GM12878 (cell line): Measurements from ENCODE around the gene OR1N1. TPM values are rescaled to one million over a fixed set of nuclear protein-coding genes. Genes with fewer than 3 reads are reported as not detected.

Source experiments
- ATAC-seq: fragments of 200-7000 bp; cut with Tn5 transposase; 3 replicates; pipeline ENCODE4 v1.9.1; 2020; ENCODE audit warnings: mild to moderate bottlenecking, moderate library complexity
- BruUV-seq: library from RNA; stranded (reverse); fragments of 400-500 nt; replicated peaks from 2 replicates; lab custom pipeline; 2021; lab: Mats Ljungman, UMichigan
- CTCF ChIA-PET: fragments of 300-600 bp; sonication (Branson Sonifier 250); formaldehyde crosslinking; extraction: SDS; loops from one replicate; lab custom pipeline; 2021; ENCODE audit warnings: inconsistent platforms; lab: Yijun Ruan, JAX
- POLR2A ChIA-PET: fragments of 350-600 bp; formaldehyde crosslinking; extraction: SDS; loops from one replicate; lab custom pipeline; 2021; ENCODE audit warnings: inconsistent platforms; lab: Charles Lee
- RAD21 ChIA-PET: fragments of 300-600 bp; sonication (Branson Sonifier 250); formaldehyde crosslinking; loops from one replicate; lab custom pipeline; 2023; ENCODE audit warnings: antibody characterized with exemption; ENCODE audit not compliant: unreplicated experiment; lab: Charles Lee
- SMC1A ChIA-PET: fragments of 300-600 bp; sonication (Branson Sonifier 250); formaldehyde crosslinking; loops from one replicate; lab custom pipeline; 2023; ENCODE audit not compliant: unreplicated experiment, uncharacterized antibody; lab: Charles Lee
- DNase-seq: peaks from one replicate; pipeline ENCODE4 v3.0.0-alpha.2; 2011; ENCODE audit warnings: low read depth, low spot score
- FAIRE-seq: peaks from 3 replicates; lab custom pipeline; 2011; peaks lifted over from hg19 to GRCh38; lab: Jason Lieb, UNC
- H2AFZ ChIP-seq: 2 replicates; pipeline ENCODE4 v1.6.0; 2011; ENCODE audit warnings: low read depth, low read length, control low read depth; ENCODE audit not compliant: control insufficient read depth
- H3K27ac ChIP-seq: 2 replicates; pipeline ENCODE4 v1.5.1; 2011; ENCODE audit warnings: control low read depth; ENCODE audit not compliant: control insufficient read depth, insufficient read depth
- H3K27me3 ChIP-seq, 2 experiments: replicated peaks in 1 of 2; 2 replicates each; pipeline versions ENCODE4 v1.6.0 to v1.6.1; 2011; ENCODE audit warnings: low read length in 1 of 2; ENCODE audit not compliant: control insufficient read depth in 2 of 2, insufficient read depth in 2 of 2
- H3K36me3 ChIP-seq, 2 experiments: 2 replicates each; pipeline ENCODE4 v1.5.1; 2011; ENCODE audit warnings: low read length in 1 of 2; ENCODE audit not compliant: control insufficient read depth in 2 of 2, insufficient read depth in 2 of 2
- H3K4me1 ChIP-seq: 2 replicates; pipeline ENCODE4 v1.6.1; 2011; ENCODE audit warnings: mild to moderate bottlenecking, low read length, moderate library complexity, mixed read lengths; ENCODE audit not compliant: control insufficient read depth, insufficient read depth
- H3K4me2 ChIP-seq: 2 replicates; pipeline ENCODE4 v1.6.0; 2011; ENCODE audit warnings: control low read depth; ENCODE audit not compliant: control insufficient read depth, insufficient read depth
- H3K4me3 ChIP-seq: fragments of 200-600 bp; sonication (generic); 2 replicates; pipeline ENCODE4 v1.5.1; 2016
- H3K79me2 ChIP-seq: 2 replicates; pipeline ENCODE4 v1.6.0; 2011; ENCODE audit warnings: low read length; ENCODE audit not compliant: control insufficient read depth, insufficient read depth
- H3K9ac ChIP-seq: 2 replicates; pipeline ENCODE4 v1.8.0; 2011; ENCODE audit warnings: low read length, control low read depth, mixed read lengths; ENCODE audit not compliant: control insufficient read depth, insufficient read depth
- H3K9me3 ChIP-seq: replicated peaks from 3 replicates; pipeline ENCODE4 v1.5.1; 2011; ENCODE audit warnings: mild to moderate bottlenecking, low read length; ENCODE audit not compliant: control insufficient read depth, insufficient read depth
- H4K20me1 ChIP-seq: 2 replicates; pipeline ENCODE4 v1.6.0; 2011; ENCODE audit not compliant: control insufficient read depth, insufficient read depth
- CEBPB ChIP-seq, 2 experiments: fragments of 150-350 bp in 1 of 2; IDR thresholded peaks; 2 replicates each; pipeline ENCODE4 v1.6.1; 2012 to 2014; ENCODE audit warnings: low read depth in 2 of 2, low read length in 2 of 2, borderline replicate concordance in 1 of 2, inconsistent platforms in 1 of 2
- HCFC1 ChIP-seq: fragments of 150-350 bp; IDR thresholded peaks from 2 replicates; pipeline ENCODE4 v1.6.1; 2014; ENCODE audit warnings: low read length
- HDAC2 ChIP-seq: fragments of 200-600 bp; sonication (generic); IDR thresholded peaks from 2 replicates; pipeline ENCODE4 v1.6.1; 2017
- HDGF ChIP-seq: fragments of 450-650 bp; IDR thresholded peaks from 2 replicates; pipeline ENCODE4 v1.6.1; 2016; ENCODE audit warnings: antibody characterized with exemption
- MEF2B ChIP-seq: fragments of 450-650 bp; IDR thresholded peaks from 2 replicates; pipeline ENCODE4 v1.6.1; 2018; ENCODE audit warnings: mild to moderate bottlenecking, moderate library complexity; ENCODE audit not compliant: partially characterized antibody, poor library complexity, severe bottlenecking
- POU2F2 ChIP-seq: IDR thresholded peaks from 3 replicates; pipeline ENCODE4 v1.6.1; 2011; ENCODE audit warnings: low read depth, mild to moderate bottlenecking, low read length, borderline replicate concordance
- RB1 ChIP-seq: fragments of 450-650 bp; formaldehyde crosslinking; IDR thresholded peaks from 2 replicates; pipeline ENCODE4 v1.6.1; 2017; ENCODE audit warnings: mild to moderate bottlenecking, borderline replicate concordance
- TAF1 ChIP-seq: IDR thresholded peaks from 2 replicates; pipeline ENCODE4 v1.6.1; 2011; ENCODE audit warnings: mild to moderate bottlenecking, low read depth, low read length, borderline replicate concordance
- WGBS: methylation state at CpG from one replicate; pipeline ENCODE4 v1.1.6; 2016; ENCODE audit warnings: low lambda C conversion rate; ENCODE audit not compliant: insufficient replicate concordance, insufficient coverage; ENCODE audit errors: missing lambda C conversion rate; 5-methylcytosine and 5-hydroxymethylcytosine counted together
- in situ Hi-C: fragments of 300-500 bp; cut with MboI; formaldehyde crosslinking; loops from 9 replicates; pipeline ENCODE4 v1.14.3; 2018; ENCODE audit warnings: mixed read lengths
- intact Hi-C: fragments of 100-400 bp; cut with micrococcal nuclease; formaldehyde crosslinking; loops from one replicate; pipeline ENCODE4 v1.14.2; 2022; ENCODE audit not compliant: unreplicated experiment
- polyA plus RNA-seq, 11 experiments: library from polyadenylated mRNA; depleted of rRNA in 4 of 11; unstranded in 6 of 11; stranded (reverse) in 5 of 11; fragments of >200 nt; fragmentation: Nextera tagmentation in 4 of 11; fragmentation: Illumina TruSeq in 1 of 11; extraction: Ambion mirVana in 4 of 11; extraction: Trizol in 1 of 11; gene quantifications; 1 replicate in 1 of 11; 2 replicates in 10 of 11; pipeline versions ENCODE4 v1.2.1 to v1.2.3, GENCODE V29; 2011 to 2016; ENCODE audit warnings: inconsistent platforms in 2 of 11, missing spikeins in 2 of 11, low read depth in 1 of 11
- total RNA-seq, 4 experiments: library from RNA; depleted of rRNA in 3 of 4; stranded (reverse); fragments of >200 nt in 3 of 4; fragmentation: Illumina TruSeq in 1 of 4; extraction: Trizol in 1 of 4; gene quantifications; 2 replicates each; pipeline versions ENCODE4 v1.2.1 to v1.2.3, GENCODE V29; 2013 to 2021
- TF ChIP-seq, protein P1 (sequence below): fragments of 450-650 bp; IDR thresholded peaks from 2 replicates; pipeline ENCODE4 v1.6.1; 2017; ENCODE audit warnings: antibody characterized with exemption, mild to moderate bottlenecking, moderate library complexity
- TF ChIP-seq, protein P2 (sequence below): IDR thresholded peaks from 2 replicates; pipeline ENCODE4 v1.6.1; 2012; ENCODE audit warnings: mild to moderate bottlenecking, low read depth, low read length
- TF ChIP-seq, protein P3 (sequence below): fragments of 450-650 bp; formaldehyde crosslinking; IDR thresholded peaks from 2 replicates; pipeline ENCODE4 v1.4.0; 2022; ENCODE audit warnings: mild to moderate bottlenecking, moderate library complexity
- TF ChIP-seq, protein P4 (sequence below): fragments of 450-650 bp; IDR thresholded peaks from 2 replicates; pipeline ENCODE4 v1.6.1; 2016; ENCODE audit warnings: mild to moderate bottlenecking

Gene OR1N1
- total and polyA plus RNA-seq, 10 of the 15 experiments (the other 5 are each of a cell fraction or from before 2014, with no cell fraction given): not detected

DNA sequence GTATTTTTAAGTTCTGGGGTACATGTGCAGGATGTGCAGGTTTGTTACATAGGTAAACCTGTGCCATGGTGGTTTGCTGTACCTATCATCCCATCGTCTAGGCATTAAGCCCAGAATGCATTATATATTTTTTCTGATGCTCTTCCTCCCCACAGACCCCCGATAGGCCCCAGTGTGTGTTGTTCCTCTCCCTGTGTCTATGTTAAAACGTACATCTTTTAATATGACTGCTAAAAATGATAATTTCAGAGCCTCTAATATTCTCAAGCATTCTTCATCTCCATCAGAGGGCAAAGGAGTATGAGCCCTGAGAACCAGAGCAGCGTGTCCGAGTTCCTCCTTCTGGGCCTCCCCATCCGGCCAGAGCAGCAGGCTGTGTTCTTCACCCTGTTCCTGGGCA is 16.6 kb downstream of the OR1N1 start, which contains the start of gene OR1J2 (continued):
- TF ChIP-seq, protein P1, sequence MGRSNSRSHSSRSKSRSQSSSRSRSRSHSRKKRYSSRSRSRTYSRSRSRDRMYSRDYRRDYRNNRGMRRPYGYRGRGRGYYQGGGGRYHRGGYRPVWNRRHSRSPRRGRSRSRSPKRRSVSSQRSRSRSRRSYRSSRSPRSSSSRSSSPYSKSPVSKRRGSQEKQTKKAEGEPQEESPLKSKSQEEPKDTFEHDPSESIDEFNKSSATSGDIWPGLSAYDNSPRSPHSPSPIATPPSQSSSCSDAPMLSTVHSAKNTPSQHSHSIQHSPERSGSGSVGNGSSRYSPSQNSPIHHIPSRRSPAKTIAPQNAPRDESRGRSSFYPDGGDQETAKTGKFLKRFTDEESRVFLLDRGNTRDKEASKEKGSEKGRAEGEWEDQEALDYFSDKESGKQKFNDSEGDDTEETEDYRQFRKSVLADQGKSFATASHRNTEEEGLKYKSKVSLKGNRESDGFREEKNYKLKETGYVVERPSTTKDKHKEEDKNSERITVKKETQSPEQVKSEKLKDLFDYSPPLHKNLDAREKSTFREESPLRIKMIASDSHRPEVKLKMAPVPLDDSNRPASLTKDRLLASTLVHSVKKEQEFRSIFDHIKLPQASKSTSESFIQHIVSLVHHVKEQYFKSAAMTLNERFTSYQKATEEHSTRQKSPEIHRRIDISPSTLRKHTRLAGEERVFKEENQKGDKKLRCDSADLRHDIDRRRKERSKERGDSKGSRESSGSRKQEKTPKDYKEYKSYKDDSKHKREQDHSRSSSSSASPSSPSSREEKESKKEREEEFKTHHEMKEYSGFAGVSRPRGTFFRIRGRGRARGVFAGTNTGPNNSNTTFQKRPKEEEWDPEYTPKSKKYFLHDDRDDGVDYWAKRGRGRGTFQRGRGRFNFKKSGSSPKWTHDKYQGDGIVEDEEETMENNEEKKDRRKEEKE: no peak
- TF ChIP-seq, protein P2, sequence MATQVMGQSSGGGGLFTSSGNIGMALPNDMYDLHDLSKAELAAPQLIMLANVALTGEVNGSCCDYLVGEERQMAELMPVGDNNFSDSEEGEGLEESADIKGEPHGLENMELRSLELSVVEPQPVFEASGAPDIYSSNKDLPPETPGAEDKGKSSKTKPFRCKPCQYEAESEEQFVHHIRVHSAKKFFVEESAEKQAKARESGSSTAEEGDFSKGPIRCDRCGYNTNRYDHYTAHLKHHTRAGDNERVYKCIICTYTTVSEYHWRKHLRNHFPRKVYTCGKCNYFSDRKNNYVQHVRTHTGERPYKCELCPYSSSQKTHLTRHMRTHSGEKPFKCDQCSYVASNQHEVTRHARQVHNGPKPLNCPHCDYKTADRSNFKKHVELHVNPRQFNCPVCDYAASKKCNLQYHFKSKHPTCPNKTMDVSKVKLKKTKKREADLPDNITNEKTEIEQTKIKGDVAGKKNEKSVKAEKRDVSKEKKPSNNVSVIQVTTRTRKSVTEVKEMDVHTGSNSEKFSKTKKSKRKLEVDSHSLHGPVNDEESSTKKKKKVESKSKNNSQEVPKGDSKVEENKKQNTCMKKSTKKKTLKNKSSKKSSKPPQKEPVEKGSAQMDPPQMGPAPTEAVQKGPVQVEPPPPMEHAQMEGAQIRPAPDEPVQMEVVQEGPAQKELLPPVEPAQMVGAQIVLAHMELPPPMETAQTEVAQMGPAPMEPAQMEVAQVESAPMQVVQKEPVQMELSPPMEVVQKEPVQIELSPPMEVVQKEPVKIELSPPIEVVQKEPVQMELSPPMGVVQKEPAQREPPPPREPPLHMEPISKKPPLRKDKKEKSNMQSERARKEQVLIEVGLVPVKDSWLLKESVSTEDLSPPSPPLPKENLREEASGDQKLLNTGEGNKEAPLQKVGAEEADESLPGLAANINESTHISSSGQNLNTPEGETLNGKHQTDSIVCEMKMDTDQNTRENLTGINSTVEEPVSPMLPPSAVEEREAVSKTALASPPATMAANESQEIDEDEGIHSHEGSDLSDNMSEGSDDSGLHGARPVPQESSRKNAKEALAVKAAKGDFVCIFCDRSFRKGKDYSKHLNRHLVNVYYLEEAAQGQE: no peak
- TF ChIP-seq MEF2B (no peak), HDAC2 (no peak), HDGF (no peak)

DNA sequence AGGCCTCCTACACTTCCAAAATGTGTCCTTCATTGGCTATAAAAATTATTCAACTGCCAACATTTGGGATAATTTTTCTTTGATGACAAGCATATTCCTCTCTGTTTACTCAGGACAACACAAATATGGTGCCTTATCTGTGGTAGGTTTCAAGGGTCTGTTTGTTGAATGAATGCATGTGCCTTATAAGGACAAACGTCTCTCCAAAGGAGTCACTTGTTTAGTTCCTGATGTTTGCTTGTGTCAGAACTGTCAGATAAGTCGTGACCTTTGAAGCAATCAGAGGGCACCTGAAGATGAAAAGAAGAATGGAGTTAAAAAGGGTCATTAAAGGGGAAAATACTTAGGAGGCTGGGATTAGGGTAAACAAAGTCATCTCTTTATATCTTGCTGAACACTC is 20.1 kb downstream of the OR1N1 start:
- BruUV-seq: no TSS peak
- H3K27me3 ChIP-seq: no peaks in the 10 kb centered on the region; a peak in 1 of 4 replicates
- H3K27ac ChIP-seq: no peak overlapping the region
- H2AFZ ChIP-seq: no peak overlapping the region
- no peaks in the 10 kb centered on the region for H3K79me2 ChIP-seq
- no peak overlapping the region for H3K9ac ChIP-seq
- no peak overlapping the region for H3K4me2 ChIP-seq
- ChIA-PET CTCF (no interaction called here), POLR2A (no interaction called here), SMC1A (no interaction called here), RAD21 (no interaction called here)
- DNase-seq (no peak), FAIRE-seq (no peak), ATAC-seq (no peak)
- intact Hi-C loops (no loop called here), in situ Hi-C loops (no loop called here)
- H3K9me3 ChIP-seq: no peaks in the 10 kb centered on the region
- H3K4me3 ChIP-seq: no peak overlapping the region
- H3K36me3 ChIP-seq: no peaks in the 10 kb centered on the region
- H4K20me1 ChIP-seq: no peaks in the 10 kb centered on the region
- 3% methylated on average over 2 of the region's 2 CpGs for WGBS
- H3K4me1 ChIP-seq: no peaks in the 10 kb centered on the region
- TF ChIP-seq, protein P3, sequence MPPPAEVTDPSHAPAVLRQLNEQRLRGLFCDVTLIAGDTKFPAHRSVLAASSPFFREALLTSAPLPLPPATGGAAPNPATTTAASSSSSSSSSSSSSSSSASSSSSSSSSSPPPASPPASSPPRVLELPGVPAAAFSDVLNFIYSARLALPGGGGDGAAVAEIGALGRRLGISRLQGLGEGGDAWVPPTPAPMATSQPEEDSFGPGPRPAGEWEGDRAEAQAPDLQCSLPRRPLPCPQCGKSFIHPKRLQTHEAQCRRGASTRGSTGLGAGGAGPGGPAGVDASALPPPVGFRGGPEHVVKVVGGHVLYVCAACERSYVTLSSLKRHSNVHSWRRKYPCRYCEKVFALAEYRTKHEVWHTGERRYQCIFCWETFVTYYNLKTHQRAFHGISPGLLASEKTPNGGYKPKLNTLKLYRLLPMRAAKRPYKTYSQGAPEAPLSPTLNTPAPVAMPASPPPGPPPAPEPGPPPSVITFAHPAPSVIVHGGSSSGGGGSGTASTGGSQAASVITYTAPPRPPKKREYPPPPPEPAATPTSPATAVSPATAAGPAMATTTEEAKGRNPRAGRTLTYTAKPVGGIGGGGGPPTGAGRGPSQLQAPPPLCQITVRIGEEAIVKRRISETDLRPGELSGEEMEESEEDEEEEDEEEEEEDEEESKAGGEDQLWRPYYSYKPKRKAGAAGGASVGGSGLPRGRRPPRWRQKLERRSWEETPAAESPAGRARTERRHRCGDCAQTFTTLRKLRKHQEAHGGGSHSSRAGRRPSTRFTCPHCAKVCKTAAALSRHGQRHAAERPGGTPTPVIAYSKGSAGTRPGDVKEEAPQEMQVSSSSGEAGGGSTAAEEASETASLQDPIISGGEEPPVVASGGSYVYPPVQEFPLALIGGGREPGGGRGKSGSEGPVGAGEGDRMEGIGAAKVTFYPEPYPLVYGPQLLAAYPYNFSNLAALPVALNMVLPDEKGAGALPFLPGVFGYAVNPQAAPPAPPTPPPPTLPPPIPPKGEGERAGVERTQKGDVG (CRISPR knock-in tag): no peak
- no peak for TF ChIP-seq HCFC1
- TF ChIP-seq POU2F2: no peak
- no peak for TF ChIP-seq TAF1
- TF ChIP-seq, protein P4, sequence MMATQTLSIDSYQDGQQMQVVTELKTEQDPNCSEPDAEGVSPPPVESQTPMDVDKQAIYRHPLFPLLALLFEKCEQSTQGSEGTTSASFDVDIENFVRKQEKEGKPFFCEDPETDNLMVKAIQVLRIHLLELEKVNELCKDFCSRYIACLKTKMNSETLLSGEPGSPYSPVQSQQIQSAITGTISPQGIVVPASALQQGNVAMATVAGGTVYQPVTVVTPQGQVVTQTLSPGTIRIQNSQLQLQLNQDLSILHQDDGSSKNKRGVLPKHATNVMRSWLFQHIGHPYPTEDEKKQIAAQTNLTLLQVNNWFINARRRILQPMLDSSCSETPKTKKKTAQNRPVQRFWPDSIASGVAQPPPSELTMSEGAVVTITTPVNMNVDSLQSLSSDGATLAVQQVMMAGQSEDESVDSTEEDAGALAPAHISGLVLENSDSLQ: no peak
- TF ChIP-seq CEBPB (IDR thresholded peaks at IDR 0.05; ENCODE audit: borderline replicate concordance in 1 of 2, low read depth in 2 of 2, low read length in 2 of 2): no peak
- no peak for TF ChIP-seq RB1
